ENCODE data around the gene GABRG3.

DNA sequence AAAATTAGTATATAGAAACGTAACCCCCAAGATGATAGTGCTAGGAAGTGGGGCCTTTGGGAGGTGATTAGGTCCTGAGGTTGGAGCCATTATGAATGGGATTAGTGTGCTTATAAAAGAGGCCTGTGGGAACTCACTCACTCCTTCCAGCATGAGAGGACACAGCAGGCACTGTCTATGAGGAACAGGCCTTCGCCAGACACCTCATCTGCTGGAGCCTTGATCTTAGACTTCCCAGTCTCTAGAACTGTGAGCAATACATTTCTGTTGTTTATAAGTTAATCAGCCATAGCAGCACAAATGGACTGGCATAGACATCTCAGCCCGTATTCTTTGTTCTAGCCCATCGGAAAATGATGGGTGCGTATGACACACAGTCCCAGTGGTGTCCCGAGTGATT is 152.3 kb downstream of the GABRG3 start:
- TF ChIP-seq, protein P1, sequence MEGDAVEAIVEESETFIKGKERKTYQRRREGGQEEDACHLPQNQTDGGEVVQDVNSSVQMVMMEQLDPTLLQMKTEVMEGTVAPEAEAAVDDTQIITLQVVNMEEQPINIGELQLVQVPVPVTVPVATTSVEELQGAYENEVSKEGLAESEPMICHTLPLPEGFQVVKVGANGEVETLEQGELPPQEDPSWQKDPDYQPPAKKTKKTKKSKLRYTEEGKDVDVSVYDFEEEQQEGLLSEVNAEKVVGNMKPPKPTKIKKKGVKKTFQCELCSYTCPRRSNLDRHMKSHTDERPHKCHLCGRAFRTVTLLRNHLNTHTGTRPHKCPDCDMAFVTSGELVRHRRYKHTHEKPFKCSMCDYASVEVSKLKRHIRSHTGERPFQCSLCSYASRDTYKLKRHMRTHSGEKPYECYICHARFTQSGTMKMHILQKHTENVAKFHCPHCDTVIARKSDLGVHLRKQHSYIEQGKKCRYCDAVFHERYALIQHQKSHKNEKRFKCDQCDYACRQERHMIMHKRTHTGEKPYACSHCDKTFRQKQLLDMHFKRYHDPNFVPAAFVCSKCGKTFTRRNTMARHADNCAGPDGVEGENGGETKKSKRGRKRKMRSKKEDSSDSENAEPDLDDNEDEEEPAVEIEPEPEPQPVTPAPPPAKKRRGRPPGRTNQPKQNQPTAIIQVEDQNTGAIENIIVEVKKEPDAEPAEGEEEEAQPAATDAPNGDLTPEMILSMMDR (tag by site-specific recombination; IDR thresholded peaks at IDR 0.05): no peak
- no peak for TF ChIP-seq ZNF639 (tag by site-specific recombination; IDR thresholded peaks at IDR 0.05)
- TF ChIP-seq ZNF837 (tag by site-specific recombination; IDR thresholded peaks at IDR 0.05): no peak
